Activated CD4-positive, alpha-beta T cell treated with anti-CD3 and anti-CD28 coated beads, Interleukin-2, Interleukin-4, amounts not matched to agents 100 ng/mL and 50 ng/mL, durations not matched to agents 16 hours and 8 hours (primary cell): Measurements from ENCODE around the gene STK17A.
"Not testable (repeated sequence)": the region's sequence is repeated elsewhere in the genome, so short reads cannot be mapped to it uniquely, and the experiment has no call there.

Experiments
- DNase-seq: peaks from one replicate; pipeline ENCODE4 v3.0.0-alpha.2; 2020; ENCODE audit warnings: low spot score

The STK17A gene

GRCh38 chr7:43660141-43660540 is 77.2 kb downstream of the STK17A start:
- DNase-seq = no peak

GRCh38 chr7:43664681-43665080 is 81.8 kb downstream of the STK17A start:
- DNase-seq = no peak

- no peak for DNase-seq
These were observed 84.0 kb downstream of the STK17A start for GRCh38 chr7:43666938-43667337.

GRCh38 chr7:43668035-43668434 is 85.1 kb downstream of the STK17A start:
- DNase-seq = no peak

- peak; percentile 77 for DNase-seq
These were observed 86.6 kb downstream of the STK17A start for GRCh38 chr7:43669286-43670081.

- DNase-seq = no peak
These were observed 88.6 kb downstream of the STK17A start for GRCh38 chr7:43671521-43671920.

- not testable (repeated sequence) for DNase-seq
These were observed 90.5 kb downstream of the STK17A start for GRCh38 chr7:43673243-43673976.

- no peak for DNase-seq
These were observed 91.9 kb downstream of the STK17A start for GRCh38 chr7:43674559-43675436.
